NCI-H2227 treated with DMSO at 0.1 percent for 48 hours (cell line): Measurements from ENCODE around the gene PRKAR1B.
A peak's percentile ranks its signal among the peaks of the same experiment; 100 is the strongest.
"Not testable (repeated sequence)": the region's sequence is repeated elsewhere in the genome, so short reads cannot be mapped to it uniquely, and the experiment has no call there.

Experiments used
- DNase-seq: peaks from one replicate; lab custom pipeline; 2025; lab: John Stamatoyannopoulos, UW

PRKAR1B gene

DNA sequence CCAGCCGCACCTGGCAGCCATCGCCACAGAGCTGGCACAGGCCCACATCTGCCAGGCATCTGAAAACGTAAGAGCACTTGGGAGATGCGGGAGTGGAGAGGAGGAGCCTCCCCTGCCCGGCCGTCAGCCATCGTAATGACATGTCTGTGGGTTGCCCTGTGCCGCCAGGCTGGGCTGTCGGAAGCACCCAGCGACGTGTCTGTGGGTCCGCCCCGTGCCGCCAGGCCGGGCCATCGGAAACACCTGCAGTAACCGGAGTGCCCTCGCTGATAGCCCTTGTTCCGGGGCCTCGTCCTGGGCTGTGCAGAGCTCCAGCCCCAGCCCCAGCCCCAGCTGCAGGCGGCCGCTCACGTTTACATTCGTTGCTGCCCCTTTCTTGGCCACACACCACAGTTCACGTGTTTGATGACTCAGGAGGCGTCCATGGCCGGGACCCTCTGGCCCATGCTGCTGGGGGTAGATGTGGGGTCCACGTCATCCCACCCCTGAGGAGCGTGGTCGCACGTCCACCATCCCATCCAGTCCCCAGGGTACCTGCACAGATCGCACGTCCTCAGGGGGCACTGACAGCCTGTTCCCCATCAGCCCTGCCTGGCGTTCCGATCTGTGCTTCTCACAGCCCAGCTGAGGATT is 30.0 kb upstream of the PRKAR1B start:
- DNase-seq, result no peak

DNA sequence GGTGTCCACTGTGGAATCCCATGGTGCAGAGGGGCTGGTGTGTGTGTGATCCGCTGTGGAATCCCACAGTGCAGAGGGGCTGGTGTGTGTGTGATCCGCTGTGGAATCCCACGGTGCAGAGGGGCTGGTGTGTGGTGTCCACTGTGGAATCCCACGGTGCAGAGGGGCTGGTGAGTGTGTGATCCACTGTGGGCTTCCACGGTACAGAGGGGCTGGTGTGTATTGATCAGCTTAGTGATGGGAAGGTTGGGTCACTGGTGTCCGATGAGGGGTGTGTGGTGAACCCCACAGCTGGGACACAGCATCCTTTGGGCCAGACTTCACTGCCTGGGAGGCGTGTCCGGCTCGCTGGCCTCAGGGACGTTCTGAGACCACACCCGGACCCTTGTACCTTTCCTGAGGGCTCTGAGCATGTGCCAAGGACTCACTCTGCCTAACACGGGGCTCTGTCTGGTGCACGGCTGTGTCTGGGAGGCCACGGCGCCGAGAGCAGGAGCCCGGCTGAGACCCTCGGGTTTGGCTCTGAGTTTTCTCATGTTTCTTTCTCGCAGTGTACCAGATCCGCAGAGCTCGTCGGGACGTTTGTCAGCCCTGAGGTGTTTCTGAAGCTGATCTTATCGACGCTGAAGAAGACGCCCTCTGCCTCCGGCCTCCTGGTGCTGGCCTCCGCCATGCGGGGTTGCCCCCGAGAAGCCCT is 29.3 kb upstream of the PRKAR1B start:
- DNase-seq, result no peak

DNA sequence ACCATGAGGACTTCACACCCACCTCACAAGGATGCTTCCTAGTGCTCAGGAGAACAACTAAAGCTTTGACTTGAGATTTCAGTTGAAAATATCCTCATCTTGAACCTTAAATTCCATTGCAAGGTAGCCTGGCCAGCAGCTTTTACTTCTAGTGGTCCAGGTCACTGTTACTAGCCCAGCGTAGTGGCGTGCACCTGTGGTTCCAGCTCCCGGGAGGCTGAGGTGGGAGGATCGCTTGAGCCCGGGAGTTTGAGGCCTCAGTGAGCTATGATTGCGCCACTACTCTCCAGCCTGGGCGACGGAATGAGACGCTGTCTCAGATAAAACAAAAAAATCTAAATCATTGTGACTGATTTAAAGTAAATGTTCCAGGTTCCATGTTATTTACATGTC is 28.3 kb upstream of the PRKAR1B start:
- DNase-seq, result no peak

DNA sequence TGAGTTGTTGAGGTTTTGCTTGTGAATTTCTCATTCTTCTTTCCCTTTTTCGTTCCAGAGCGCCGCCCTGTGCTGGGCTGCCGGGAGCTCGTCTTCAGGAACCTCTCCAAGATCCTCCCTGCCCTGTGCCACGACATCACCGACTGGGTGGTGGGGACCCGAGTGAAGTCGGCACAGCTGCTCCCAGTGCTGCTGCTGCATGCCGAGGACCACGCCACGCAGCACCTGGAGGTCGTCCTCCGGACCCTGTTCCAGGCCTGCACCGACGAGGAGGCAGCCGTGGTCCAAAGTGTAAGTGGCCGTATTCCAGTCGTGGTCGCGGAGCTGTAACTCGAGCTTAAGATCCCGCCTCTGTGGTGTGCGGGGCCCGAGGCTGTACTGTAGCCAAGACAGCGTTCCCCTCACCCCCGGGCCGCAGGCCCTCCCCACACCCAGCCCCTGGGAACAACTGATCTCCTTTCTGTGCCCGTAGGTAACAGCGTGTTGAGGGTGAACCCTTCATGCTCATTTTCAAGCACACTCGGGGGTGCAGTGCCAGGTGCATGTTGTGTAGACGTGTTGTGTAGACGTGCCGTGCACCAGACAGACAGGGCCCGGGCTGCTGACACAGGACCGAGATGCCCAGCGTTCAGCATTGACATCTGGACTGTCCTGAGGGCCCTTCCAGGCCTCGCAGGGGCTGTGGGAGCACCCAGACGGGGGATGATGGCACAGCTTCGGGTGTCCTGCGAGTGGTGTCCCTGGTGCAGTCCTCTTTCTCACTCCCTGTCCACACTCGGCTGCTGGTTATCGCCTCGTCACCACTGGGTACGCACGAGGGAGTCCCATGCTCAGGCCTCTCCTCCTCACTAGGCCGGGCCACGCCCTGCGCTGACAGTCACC is 27.7 kb upstream of the PRKAR1B start:
- no peak for DNase-seq

DNA sequence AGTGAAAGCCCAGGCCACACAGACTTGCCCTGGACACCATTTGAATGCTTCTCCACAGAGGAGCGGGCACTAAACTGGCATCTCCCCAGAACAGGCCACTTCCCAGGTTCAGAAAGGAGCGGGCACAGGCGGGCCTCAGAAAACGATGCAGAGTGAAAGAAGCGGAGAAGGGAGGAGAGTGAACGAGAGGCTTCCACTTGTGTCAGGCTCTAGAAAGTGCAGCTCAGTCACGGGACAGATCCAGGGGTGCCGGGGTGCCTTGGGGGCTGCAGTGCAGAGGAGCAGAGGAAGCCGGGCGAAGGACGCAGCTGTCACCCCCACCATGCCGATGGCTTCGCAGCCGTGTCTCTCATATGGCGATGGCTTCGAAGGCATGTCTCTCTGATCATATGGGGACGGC is 26.1 kb upstream of the PRKAR1B start:
- no peak for DNase-seq

DNA sequence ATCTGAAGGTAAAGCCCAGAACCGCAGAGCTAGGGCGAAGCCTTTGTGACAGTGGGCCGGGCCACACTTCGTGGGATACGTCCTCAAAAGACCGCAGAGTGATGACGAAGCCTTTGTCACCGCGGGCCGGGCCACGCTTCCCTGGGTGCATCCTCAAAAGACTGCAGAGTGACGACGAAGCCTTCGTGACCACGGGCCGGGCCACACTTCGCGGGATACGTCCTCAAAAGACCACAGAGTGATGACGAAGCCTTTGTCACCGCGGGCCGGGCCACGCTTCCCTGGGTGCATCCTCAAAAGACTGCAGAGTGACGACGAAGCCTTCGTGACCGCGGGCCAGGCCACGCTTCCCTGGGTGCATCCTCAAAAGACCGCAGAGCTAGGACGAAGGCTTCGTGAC is 25.2 kb upstream of the PRKAR1B start:
- not testable (repeated sequence) for DNase-seq

DNA sequence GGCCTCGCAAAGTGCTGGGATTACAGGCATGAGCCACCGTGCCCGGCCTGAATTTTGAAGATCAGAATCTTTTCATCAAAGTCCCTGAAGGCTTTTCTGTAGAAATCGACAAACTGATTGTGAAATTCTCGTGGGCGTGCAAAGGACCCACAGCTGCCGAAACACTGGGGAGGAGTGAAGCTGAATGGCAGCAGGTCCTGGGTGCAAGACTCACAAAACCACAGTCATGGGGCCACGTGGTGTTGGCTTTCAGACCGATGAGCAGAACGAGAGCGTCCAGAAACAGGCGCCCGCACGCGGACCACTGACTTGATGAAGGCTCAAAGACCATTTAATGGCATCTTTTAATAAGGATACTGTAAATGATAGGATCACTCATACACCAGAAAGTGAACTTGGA is 24.7 kb upstream of the PRKAR1B start:
- DNase-seq, result no peak

DNA sequence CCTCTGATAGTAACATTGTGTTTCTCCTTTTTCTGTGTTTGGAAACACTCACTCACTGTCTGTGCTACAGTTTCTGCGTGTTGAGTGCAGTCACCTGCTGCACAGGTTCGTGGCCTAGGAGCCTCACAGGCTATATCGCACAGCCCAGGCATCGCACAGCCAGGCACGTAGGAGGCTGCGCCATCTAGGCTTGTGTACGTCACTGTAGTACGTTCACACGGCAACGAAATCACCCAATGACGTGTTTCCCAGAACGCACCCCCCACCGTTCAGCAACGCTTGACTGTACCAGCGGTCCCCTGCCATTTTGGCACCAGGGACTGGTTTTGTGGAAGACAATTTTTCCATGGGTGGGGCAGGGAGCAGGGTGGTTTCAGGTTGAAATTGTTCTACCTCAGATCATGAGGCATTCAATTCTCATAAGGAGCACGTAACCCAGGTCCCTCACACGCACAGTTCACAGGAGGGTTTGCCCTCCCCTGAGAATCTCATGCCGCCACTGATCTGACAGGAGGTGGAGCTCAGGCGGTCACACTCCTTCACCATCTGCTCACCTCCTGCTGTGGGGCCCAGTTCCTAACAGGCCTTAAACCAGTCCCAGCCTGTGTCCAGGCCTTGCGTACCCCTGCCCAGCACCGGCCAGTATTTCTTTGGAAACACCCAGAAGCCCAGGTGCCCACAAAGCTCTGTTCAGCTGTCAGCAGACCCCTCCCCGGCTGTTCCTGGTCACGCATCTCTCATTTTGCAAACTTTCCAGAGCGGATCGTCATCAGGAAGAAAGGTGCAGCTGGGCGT is 23.2 kb upstream of the PRKAR1B start:
- no peak for DNase-seq

DNA sequence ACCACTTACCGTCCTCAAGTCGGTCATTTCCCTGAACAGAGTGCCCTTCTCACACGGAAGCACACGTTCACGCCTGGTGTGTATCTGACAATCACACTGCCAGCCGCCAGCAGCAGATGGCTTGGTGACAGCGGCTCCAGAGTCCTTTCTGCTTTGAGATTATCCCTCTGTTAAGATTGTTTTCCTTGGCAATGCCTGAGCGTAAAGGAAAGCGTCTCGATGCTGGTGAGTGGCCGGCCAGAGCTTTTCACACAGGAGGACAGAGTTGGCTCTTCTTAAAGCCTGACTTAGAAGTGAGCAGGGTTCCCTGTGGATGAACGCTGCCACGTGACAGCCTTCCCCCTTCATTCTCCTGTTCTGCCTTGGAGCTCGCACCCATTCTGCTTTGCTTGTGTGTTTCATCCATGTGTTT is 22.1 kb upstream of the PRKAR1B start:
- peak; percentile 58 for DNase-seq

DNA sequence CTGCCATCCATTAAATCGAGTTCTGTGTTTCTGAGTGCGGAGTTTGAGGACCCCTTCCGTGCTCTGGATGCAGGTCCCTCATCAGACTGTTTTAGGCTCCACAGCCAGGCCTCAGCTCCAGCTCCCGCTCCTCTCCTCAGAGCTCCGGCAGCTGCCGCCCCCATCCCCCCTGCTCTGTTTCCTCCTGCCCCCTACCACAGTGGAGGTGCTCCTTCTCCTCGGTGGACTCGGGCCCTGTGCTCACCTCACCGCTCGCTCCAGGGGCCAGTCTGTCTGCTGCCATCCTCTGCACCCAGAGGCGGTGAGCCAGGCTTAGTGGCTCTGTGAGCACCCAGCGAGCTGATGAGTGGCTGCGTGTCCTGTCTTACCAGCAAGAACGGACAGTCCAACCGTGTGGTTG is 21.4 kb upstream of the PRKAR1B start:
- DNase-seq, result no peak

DNA sequence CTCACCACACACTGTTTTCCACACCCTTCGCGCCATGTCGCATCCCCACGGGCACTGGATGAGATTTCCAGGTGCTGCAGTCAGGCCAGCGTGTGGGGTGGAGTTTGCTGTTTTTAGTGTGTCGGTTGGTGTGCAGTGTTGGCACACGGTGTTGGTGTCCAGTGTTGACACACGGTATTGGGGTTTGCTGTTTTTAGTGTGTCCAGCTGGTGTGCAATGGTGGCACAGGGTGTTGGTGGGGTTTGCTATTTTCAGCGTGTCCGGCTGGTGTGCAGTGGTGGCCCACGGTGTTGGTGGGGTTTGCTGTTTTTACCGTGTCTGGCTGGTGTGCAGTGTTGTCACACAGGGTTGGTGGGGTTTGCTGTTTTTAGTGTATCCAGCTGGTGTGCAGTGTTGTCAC is 20.1 kb upstream of the PRKAR1B start:
- no peak for DNase-seq

DNA sequence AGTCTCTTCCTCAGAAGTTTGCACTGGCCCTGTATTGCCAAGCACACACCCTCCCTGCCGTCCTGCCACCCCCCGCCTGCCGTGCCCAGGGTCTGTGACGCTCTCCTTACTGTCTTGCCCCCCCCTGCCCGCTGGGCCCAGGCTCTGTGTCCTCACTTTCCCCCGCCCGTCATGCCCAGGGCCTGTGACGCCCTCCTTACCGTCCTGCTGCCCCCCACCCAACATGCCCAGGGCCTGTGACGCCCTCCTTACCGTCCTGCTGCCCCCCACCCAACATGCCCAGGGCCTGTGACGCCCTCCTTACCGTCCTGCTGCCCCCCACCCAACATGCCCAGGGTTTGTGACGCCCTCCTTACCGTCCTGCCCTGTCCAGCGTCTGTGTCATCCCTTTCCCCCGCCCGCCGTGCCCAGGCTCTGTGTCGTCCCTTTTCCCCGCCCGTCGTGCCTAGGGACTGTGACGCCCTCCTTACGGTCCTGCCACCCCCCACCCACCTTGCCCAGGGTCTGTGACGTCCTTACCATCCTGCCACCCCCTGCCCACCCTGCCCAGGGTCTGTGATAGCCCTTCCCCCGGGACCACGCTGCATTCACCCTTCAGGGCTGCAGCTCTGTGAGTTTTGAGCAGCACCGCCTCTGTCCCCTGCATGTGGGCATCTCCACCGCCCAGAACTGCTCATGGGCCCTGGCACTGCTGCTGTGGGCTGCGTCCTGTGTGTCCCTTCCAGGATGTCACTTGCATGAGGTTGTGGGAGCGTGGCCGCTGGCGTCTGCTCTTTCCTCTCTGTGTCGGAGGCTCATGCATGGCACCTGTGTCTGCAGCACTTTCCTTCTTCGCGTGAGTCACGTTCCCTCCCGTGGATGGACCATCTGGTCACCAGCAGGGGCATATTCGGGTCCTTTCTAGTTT is 19.3 kb upstream of the PRKAR1B start:
- no peak for DNase-seq

DNA sequence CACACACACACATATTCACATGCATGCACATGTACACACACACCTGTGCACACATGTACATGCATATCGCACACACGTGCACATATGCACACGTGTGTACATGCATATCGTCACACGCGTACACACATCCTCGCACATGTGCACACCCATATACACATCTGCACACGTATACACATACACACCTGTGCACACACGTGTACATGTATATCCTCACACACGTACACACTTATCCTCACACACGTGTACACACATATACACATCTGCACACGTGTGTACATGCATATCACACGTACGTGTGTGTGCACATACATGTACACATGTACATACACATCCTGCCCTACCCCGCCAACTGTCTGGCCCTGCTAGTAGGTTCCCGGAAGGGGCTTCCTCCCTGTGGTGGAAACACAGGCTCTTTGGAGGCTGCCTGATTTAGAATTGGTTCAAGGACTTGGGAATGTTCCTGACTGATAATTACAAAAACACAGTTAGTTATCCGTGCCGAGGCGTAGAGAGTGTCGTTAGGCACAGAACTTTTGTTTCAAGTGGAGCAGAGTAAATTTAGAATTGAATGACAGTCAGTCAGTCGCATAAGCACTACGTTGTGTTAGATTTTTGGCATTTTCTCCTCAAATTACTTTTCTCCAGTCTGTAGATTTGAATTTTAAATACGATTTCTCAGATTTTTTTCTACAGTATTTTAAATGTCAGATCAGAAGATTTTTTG is 18.5 kb upstream of the PRKAR1B start:
- DNase-seq, result no peak

DNA sequence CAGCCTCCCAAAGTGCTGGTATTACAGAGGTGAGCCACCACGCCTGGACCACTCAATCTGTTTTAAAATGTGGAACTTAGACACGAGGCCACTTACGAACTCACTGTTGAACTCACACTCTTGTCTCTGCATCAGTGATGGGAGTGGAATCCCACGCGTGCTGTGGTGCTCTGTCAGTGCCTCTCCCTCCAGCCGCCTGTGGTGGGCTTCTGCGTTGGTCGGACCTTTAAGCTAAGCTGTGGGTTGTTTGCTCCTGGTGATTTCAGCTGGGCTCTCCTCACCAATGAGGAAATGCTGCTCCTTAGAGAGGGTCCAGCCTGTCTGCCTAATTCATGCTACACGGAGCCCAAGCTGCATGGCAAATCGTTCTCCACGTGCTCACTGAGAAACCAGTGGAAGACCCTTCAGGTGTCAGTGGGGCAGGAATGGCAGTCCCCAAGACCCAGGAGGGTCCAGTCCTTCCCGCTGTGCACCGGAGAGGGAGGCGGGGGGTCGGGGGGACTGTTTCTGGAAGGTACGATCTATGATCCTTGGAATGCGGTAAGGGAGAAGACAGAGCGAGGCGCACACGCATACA is 17.9 kb upstream of the PRKAR1B start:
- DNase-seq, result no peak

DNA sequence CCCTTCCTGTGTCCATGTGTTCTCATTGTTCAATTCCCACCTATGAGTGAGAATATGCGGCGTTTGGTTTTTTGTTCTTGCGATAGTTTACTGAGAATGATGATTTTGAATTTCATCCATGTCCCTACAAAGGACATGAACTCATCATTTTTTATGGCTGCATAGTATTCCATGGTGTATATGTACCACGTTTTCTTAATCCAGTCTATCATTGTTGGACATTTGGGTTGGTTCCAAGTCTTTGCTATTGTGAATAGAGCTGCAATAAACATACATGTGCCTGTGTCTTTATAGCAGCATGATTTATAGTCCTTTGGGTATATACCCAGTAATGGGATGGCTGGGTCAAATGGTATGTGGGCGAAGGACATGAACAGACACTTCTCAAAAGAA is 17.0 kb upstream of the PRKAR1B start:
- not testable (repeated sequence) for DNase-seq

DNA sequence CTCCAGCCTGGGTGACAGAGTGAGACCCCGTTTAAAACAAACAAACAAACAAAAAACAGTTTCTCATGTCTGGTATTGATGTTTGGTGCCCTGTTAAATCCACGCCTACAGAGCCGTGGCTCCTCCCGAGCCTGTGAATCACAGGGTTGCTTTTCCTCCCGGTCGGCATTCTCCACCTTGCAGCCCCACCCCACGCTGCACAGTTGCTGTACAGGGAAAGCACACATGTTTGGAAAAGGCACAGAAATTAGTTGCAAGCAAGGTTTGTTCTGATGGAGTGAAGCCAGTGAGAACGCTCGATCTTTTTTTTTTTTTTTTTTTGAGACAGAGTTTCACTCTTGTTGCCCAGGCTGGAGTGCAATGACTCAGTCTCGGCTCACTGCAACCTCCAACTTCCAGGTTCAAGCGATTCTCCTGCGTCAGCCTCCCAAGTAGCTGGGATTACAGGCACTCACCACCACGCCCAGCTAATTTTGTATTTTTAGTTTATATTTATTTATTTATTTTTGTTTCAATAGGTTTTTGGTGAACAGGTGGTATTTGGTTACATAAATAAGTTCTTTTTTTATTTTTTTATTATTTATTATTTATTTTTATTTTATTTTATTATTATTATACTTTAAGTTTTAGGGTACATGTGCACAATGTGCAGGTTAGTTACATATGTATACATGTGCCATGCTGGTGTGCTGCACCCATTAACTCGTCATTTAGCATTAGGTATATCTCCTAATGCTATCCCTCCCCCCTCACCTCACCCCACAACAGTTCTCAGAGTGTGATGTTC is 16.5 kb upstream of the PRKAR1B start:
- DNase-seq, result not testable (repeated sequence)

DNA sequence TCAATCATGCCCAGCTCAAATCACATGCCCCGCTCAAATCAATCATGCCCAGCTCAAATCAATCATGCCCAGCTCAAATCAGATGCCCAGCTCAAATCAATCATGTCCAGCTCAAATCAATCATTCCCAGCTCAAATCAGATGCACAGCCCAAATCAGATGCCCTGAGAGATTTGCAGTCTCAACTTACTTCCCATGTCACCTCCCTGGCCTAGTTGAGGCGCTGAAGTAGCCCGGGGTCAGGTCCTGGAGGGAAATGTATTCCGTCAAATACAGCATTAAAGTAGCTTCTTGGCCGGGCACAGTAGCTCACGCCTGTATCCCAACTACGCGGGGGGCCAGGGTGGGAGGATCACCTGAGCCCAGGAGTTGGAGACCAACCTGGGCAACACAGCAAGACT is 15.7 kb upstream of the PRKAR1B start:
- DNase-seq, result no peak

DNA sequence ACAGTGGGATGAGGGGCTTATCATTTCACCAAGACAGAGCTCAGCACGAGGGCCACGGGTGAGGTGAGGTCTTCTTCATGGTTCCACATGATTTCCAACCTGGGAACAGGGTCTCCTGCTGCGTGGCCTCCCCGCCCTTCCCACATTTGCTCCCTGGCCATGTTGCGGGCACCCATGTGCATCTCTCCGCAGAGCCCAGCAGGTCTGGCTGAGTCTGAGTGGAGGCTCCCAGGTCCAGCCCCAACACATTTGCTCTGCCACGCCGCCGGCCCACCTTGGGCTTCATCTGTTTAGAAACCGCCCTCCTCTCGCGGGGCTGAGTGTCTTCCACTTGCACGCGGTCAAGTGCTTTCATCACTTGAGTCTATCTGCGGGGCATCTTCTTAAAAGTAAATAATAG is 14.8 kb upstream of the PRKAR1B start:
- no peak for DNase-seq

DNA sequence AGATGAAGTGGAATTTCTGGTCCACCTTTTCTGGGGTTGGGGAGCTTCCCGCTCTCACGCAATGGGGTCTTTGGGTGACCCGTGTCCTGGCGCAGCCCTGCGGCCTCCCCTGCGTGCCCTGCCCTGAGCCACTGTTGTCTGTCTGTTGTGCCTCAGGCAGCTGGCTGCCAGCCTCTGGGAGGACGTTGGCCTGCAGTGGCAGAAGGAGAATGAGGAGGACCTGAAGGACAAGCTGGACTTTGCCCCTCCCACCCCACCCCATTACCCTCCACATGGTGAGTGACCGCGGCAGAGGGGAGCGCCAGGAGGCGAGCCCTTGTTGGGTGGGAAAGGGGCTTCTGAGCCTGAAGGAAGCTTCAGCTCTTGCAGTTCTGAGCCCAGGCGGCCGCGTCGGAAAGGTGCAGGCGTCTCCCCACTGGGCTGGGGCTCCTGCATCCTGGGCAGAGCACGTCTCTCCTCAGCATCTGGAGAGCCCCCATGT is 14.2 kb upstream of the PRKAR1B start:
- no peak for DNase-seq
